Type B pancreatic cell (in vitro differentiated cells): ENCODE measurements around the gene CHST9. TPM values are rescaled to one million over a fixed set of nuclear protein-coding genes. Genes with fewer than 3 reads are reported as not detected.

Experiments used
- DNase-seq: peaks from one replicate; pipeline ENCODE4 v3.0.0; 2021; ENCODE audit warnings: mixed read lengths; ENCODE audit not compliant: unreplicated experiment; ENCODE audit errors: extremely low spot score
- H3K27ac Mint-ChIP-seq: 2 replicates; pipeline ENCODE4 v1.8.0; 2021; ENCODE audit warnings: mild to moderate bottlenecking, mixed read lengths
- H3K27me3 Mint-ChIP-seq: 2 replicates; pipeline ENCODE4 v1.8.0; 2021; ENCODE audit warnings: mixed read lengths
- H3K36me3 Mint-ChIP-seq: 2 replicates; pipeline ENCODE4 v1.8.0; 2021; ENCODE audit warnings: mixed read lengths
- H3K4me1 Mint-ChIP-seq: one replicate; pipeline ENCODE4 v1.8.0; 2021; ENCODE audit warnings: mixed read lengths; ENCODE audit not compliant: unreplicated experiment
- H3K4me3 Mint-ChIP-seq: 2 replicates; pipeline ENCODE4 v1.8.0; 2021; ENCODE audit warnings: mild to moderate bottlenecking, mixed read lengths
- H3K9me3 Mint-ChIP-seq: 2 replicates; pipeline ENCODE4 v1.8.0; 2021; ENCODE audit warnings: mixed read lengths
- CTCF ChIP-seq: fragments of 200-600 bp; sonication (generic); conservative IDR thresholded peaks from 2 replicates; pipeline ENCODE4 v1.5.0; 2021; ENCODE audit warnings: antibody characterized with exemption, mild to moderate bottlenecking
- total RNA-seq: library from RNA; stranded (reverse); gene quantifications from 2 replicates; pipeline ENCODE4 v1.2.1, GENCODE V29; 2021; ENCODE audit warnings: low replicate concordance

Gene CHST9
- total RNA-seq, 1 donor from 2014 or later = 9.9 TPM

DNA sequence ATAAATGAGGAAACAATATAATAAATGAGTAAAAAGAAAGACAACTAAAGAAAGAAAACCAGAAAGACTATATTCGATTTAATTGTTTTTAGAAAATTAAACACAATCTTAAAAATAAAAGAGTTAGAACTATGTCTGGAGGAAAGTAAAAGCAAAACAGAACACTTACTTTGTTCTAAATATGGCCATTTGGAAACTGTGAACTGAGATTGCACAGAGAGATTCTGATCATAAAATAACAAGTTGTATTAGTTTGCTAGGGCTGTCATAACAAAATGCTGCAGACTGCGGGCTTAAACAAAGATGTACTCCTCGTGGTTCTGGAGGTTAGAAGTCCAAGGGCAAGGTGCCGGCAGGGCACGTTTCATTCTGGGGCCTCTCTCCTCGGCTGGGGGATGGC lies 191.5 kb downstream of the CHST9 start:
- peaks cover 8% of the 10 kb centered on the region for H3K9me3 Mint-ChIP-seq

DNA sequence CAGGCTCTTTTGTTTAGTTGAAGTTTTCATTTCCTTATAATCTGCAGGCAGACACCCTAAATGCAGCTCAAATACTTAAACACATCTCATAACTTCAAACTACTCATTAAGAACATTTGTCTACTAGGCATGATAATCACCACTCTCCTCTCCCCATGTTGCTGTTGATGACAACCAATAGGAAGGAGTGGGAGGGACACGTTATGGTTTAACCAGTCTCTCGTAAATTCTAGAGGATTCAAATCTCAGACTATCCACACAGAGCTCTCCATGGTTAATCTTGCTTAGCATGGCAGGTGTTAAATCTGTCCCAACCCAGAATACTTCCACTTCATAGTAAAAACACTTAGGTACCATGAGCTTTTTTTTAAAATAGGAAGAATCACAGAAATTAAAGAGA lies 192.2 kb downstream of the CHST9 start:
- Mint-ChIP-seq H3K4me3 (no peak overlapping the region), H3K27me3 (no peaks in the 10 kb centered on the region), H3K36me3 (no peaks in the 10 kb centered on the region), H3K4me1 (peaks cover 4% of the 10 kb centered on the region), H3K9me3 (peaks cover 8% of the 10 kb centered on the region), H3K27ac (no peak overlapping the region)
- no peak for TF ChIP-seq CTCF
- DNase-seq = no peak

More for the DNA sequence above, 191.5 kb downstream of the CHST9 start:
- Mint-ChIP-seq H3K27ac (no peak overlapping the region), H3K4me1 (peaks cover 4% of the 10 kb centered on the region), H3K36me3 (no peaks in the 10 kb centered on the region), H3K4me3 (no peak overlapping the region), H3K27me3 (no peaks in the 10 kb centered on the region)
- DNase-seq = no peak
- no peak for TF ChIP-seq CTCF

GRCh38 chr18:26989842-26990241 lies 195.3 kb downstream of the CHST9 start:
- Mint-ChIP-seq H3K9me3 (peaks cover 17% of the 10 kb centered on the region), H3K4me1 (peaks cover 4% of the 10 kb centered on the region), H3K4me3 (no peak overlapping the region), H3K36me3 (no peaks in the 10 kb centered on the region), H3K27me3 (no peaks in the 10 kb centered on the region), H3K27ac (no peak overlapping the region)
- no peak for TF ChIP-seq CTCF
- no peak for DNase-seq

GRCh38 chr18:26981360-26982082 lies 203.6 kb downstream of the CHST9 start:
- Mint-ChIP-seq H3K27me3 (no peaks in the 10 kb centered on the region), H3K4me1 (peaks cover 14% of the 10 kb centered on the region), H3K27ac (no peak overlapping the region), H3K4me3 (peak overlapping the region; percentile 4), H3K36me3 (no peaks in the 10 kb centered on the region), H3K9me3 (peaks cover 9% of the 10 kb centered on the region)
- TF ChIP-seq CTCF = no peak
- no peak for DNase-seq

- Mint-ChIP-seq H3K4me1 (peaks cover 19% of the 10 kb centered on the region), H3K27me3 (no peaks in the 10 kb centered on the region), H3K36me3 (no peaks in the 10 kb centered on the region), H3K9me3 (no peaks in the 10 kb centered on the region), H3K4me3 (no peak overlapping the region), H3K27ac (no peak overlapping the region)
- no peak for TF ChIP-seq CTCF
- DNase-seq = no peak
Measured at GRCh38 chr18:26978812-26979341, 206.2 kb downstream of the CHST9 start.
